SK-N-SH (cell line): ENCODE measurements around the gene NDUFC1.

ENCODE experiments used
- MAX ChIP-seq: IDR thresholded peaks from 2 replicates; pipeline ENCODE4 v1.4.0; 2012; ENCODE audit warnings: low read depth
- MXI1 ChIP-seq: IDR thresholded peaks from 2 replicates; pipeline ENCODE4 v1.6.1; 2012; ENCODE audit warnings: mild to moderate bottlenecking, low read depth, low read length, improper control_type of control experiment
- POLR2AphosphoS5 ChIP-seq: IDR thresholded peaks from 2 replicates; pipeline ENCODE4 v1.6.1; 2012; ENCODE audit warnings: low read depth, low read length
- YY1 ChIP-seq: IDR thresholded peaks from 2 replicates; pipeline ENCODE4 v1.4.0; 2012; ENCODE audit warnings: low read depth, mild to moderate bottlenecking
- TF ChIP-seq, protein P1 (sequence below): fragments of 200-600 bp; sonication (generic); IDR thresholded peaks from 2 replicates; pipeline ENCODE4 v1.6.1; 2017; ENCODE audit warnings: antibody characterized with exemption, mild to moderate bottlenecking, moderate library complexity

GRCh38 chr4:139275281-139275735 is 27.0 kb downstream of the NDUFC1 start:
- TF ChIP-seq, protein P1, sequence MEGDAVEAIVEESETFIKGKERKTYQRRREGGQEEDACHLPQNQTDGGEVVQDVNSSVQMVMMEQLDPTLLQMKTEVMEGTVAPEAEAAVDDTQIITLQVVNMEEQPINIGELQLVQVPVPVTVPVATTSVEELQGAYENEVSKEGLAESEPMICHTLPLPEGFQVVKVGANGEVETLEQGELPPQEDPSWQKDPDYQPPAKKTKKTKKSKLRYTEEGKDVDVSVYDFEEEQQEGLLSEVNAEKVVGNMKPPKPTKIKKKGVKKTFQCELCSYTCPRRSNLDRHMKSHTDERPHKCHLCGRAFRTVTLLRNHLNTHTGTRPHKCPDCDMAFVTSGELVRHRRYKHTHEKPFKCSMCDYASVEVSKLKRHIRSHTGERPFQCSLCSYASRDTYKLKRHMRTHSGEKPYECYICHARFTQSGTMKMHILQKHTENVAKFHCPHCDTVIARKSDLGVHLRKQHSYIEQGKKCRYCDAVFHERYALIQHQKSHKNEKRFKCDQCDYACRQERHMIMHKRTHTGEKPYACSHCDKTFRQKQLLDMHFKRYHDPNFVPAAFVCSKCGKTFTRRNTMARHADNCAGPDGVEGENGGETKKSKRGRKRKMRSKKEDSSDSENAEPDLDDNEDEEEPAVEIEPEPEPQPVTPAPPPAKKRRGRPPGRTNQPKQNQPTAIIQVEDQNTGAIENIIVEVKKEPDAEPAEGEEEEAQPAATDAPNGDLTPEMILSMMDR, result no peak
- TF ChIP-seq MAX (no peak), MXI1 (no peak), POLR2AphosphoS5 (peak; percentile 56; the same call in 1 of the 2 replicates), YY1 (no peak)
